HG02763 (cell line): Measurements from ENCODE around the gene PRTFDC1.
"Not testable (repeated sequence)": the region's sequence is repeated elsewhere in the genome, so short reads cannot be mapped to it uniquely, and the experiment has no call there.

Experiments used
- ATAC-seq: cut with Tn5 transposase; IDR thresholded peaks from one replicate; pipeline ENCODE4 v1.9.1; 2021; ENCODE audit warnings: mild to moderate bottlenecking, moderate library complexity; ENCODE audit not compliant: unreplicated experiment

The PRTFDC1 gene

DNA sequence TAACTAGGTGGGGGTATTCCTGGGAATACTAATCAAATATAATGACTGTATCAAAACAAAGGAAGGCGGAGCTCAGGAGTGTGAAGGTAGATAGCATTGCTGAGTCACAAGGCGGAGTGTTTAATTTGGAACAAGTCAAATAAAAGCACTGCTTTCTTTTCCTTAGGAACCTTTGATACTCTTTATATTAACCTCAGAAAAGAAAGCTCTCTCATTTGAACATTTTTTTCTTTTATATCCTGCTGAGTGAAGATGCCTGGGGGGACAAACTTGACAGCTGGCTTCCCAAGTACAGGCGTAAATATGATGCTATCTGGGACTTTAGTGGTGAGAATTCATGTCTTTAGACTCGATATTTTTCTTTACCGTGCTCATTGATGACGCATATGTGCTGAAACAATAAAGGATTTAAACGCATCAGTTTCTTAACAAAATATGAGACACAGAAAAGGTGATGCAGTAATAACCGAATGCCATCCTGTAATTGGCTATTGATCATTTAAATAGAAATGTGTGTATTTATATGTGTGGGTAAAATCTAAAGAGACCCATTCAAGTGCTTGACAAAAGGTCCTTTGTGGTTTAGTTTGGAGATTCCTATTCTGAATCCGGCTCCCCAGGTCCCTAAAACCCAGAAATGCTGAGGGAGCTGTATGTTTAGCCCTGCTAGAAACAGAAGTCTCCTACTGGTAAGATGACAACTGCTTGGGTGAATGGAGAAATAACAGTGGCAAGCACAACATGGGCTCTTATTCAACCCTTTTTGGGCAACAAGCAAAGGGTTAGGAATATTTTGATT is 102.7 kb downstream of the PRTFDC1 start:
- no peak for ATAC-seq

- ATAC-seq, result no peak
Observed at GRCh38 chr10:24849051-24849450, 103.4 kb downstream of the PRTFDC1 start.

GRCh38 chr10:24848195-24848594 is 104.2 kb downstream of the PRTFDC1 start:
- ATAC-seq, result no peak

DNA sequence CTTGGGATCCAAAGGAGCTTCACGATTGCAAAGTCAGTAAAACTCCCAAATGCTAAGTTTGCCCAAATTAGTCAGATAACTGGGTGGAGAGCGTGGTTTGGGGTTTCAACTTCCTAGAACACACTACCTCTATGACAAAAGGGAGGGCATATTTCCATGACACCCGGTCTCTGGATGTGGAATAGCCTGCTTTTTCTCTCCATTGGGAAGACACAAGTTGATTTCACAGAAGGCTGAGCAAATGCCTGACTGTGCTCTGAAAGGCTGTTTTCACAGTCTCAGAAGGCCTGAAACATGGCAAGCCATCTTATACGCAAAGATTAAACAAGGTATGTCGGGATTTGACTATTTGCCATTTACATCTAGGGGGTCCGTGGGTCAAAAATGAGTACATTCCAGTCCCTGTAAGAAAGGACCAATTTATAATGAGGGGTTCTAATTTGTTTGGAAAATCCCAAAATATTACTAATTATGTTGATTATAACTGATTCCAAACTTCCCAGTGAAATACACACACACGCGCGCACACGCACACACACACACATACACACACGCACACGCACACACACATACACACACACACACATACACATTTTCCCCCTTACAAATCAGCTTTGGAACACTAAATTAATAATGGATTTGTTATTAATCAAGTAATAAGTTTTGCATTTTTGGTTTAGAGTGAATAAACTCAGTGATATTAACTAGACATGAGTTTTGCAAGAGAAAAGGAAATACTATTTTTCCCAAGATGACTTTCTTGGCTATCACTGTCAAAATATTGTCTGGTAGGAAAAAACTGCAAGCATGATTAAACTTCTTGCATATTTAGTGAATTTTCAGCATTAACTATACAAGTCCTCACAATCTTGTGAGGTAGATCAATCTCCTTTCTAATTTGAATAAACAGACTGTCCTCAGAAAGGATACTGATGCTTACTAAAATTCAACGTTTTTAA is 105.0 kb downstream of the PRTFDC1 start:
- no peak for ATAC-seq

- no peak for ATAC-seq
Observed at GRCh38 chr10:24844742-24845141, 107.7 kb downstream of the PRTFDC1 start.

DNA sequence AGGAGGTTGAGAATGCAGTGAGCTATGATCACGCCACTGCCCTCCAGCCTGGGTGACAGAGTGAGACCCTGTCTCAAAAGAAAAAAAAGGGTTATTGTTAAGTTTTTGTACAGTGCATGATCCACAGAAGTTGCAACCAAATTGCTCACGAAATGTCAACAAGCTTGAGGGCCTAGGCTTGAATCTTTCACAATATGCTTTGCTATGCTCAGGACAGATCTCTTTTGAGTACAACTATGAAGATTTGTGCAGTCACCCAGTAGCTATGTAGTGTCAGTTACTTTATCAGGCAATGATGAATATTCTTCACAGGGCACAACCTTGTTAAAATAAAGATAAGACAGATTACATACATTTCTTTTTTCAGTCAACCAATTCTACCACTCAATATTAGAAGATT is 109.2 kb downstream of the PRTFDC1 start:
- ATAC-seq, result no peak

- ATAC-seq, result no peak
Observed at GRCh38 chr10:24842856-24843255, 109.5 kb downstream of the PRTFDC1 start.

DNA sequence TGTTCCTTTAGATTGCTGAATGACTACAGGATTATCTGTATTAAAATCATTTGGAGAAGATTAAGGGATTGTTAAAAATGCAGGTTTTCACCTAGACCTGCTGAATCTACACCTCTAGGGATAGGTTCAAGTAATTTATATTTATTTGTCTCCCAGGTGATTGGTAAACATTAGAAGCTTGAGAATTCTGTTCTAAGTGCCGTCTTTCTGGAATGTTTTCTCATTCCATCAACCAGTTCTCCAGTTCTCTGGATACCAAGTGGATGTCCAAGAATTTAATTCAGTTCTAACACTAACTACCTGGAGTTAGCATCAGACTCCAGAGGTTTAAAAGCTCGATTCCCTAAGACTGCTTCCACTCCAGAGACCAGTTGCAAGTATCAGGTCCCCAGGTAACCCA is 110.9 kb downstream of the PRTFDC1 start:
- no peak for ATAC-seq

DNA sequence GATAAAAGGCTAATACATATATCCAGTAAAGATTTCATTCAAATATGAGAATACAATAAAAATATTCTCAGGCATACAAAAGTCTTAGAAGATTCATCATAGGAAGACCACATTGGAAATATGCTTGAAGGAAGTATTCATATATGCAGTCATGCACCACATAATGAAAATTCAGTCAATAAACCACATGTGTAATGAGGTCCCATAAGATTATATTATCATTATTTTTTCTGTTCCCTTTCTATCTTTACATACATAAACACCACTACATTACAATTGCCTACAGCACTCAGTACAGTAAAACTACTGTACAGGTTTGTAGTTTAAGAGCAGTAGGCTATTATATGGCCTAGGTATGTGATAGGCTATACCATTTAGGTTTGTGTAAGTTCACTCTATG is 111.6 kb downstream of the PRTFDC1 start:
- no peak for ATAC-seq

GRCh38 chr10:24837781-24838180 is 114.6 kb downstream of the PRTFDC1 start:
- ATAC-seq, result not testable (repeated sequence)

- ATAC-seq, result no peak
Observed at GRCh38 chr10:24834869-24835268, 117.5 kb downstream of the PRTFDC1 start.

DNA sequence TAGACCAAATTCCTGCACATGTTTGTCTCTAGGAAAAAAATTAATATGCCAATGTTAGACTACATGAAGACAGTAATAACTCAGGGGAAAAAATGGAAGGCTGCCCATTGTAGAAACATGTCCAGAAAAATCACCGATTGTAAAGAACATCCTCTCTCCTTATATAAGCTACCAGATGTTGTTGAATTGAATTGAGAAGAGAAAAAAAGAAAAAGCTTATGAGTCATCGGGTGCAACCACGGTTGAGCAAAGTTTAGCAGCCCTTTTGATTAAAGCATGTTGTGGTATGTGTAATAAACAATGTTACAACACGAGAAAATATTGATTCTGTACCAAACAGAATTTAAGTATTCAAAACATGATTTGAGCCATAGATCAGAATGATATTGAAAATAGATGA is 126.4 kb downstream of the PRTFDC1 start:
- no peak for ATAC-seq

DNA sequence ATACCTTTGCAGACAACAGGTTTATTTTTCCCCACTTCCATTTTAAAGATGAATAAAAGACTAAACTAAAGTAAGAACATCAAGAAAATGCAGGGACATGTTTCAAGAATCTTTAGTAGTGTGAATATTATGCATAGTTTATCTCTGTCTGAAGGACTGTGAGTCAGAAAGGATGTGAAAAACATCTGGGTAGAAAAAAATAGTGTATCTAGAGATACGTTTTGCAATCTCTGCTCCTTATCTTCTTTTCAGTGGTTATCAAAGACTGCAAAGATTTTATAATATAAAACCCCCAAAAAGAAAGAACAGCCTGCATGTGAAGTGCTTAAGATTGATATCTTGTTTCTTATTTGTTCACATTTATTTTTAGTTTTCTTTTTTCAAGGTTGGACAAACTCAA is 126.9 kb downstream of the PRTFDC1 start:
- no peak for ATAC-seq

DNA sequence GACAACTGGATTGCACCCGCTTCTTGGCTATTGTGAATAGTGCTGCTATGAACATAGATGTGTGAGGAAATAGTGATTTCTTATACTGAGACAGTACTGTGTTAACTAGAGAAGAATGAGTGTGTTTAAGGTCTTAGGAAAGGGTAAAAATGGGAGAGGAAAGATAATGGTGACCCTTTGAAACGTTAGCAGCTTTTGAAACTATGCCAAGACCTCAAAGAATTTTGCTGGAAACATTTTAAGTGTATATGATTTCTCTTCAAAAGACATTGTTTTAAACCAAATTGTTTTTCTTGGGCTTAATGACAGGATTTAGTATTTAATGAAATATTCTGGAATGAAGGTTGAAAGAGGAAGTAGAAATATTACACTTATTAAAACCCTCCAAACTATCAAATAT is 127.9 kb downstream of the PRTFDC1 start:
- ATAC-seq, result no peak

GRCh38 chr10:24824124-24824523 is 128.3 kb downstream of the PRTFDC1 start:
- no peak for ATAC-seq

- peak; percentile 86 for ATAC-seq
Observed at GRCh38 chr10:24822590-24822989, 129.8 kb downstream of the PRTFDC1 start.

DNA sequence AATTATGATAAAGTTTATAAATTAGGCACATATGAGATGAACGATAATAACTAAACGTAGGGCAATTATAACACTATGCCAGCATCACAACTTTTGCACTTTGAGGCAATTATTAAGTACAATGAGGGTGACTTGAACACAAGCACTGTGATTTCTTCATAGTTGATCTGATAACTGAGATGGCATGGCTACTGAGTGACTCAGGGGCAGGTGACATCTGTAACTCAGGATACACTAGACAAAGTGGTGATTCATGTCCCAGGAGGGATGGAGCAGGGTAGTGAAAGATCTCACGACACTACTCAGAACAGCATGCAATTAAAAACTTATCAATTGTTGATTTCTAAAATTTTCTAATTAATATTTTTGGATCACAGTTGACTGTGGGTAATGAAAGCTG is 130.4 kb downstream of the PRTFDC1 start:
- ATAC-seq, result no peak

- ATAC-seq, result no peak
Observed at GRCh38 chr10:24816868-24817396, 135.5 kb downstream of the PRTFDC1 start.

DNA sequence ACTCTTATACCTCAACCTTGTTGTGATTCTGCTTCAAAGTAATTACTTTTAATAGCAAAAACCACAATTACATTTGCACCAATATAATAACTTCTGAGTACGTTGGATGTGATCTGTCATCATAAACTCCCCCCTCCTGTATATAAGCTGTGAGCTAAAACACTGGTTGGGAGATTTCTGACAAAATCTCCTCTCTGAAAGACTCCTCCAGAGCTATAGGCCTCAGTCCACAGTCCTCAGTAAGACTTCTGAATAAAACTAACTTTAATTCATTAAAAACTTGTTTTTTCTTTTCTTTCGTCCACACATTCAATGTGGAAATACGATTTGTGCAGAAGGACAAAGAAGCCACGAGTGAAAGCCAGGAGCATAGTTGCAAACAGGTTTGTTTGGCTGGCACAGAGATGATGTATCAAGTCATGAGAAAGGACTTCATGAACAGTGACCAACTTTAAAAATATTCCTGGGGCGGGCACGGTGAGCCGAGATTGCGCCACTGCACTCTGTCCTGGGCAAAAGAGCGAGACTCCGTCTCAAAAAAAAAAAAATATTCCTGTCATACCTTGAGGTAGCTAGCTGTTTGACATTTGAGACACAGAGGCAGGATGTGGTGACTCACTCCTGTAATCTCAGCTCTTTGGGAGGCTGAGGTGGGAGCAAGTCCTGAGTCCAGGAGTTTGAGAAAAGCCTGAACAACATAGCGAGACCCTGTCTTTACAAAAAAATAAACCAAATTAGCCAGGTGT is 137.7 kb downstream of the PRTFDC1 start:
- no peak for ATAC-seq

DNA sequence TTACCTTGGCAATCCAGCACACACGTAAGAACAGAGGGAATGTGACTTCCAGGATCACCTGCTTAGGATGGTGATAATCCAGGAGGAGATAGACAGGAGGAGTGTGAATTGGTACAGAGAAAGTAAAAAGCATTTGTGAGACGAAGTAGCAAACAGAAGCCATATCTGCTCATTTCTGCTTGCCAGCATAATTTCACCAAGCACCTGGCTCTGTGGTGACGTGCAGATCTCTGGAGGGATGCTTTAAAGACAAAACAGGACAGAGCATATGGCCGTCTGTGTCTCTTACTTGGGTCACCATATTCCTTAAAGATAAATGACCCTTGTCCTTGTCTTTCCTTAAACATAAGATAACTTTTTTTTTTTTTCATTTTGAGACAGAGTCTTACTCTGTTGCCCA is 138.6 kb downstream of the PRTFDC1 start:
- no peak for ATAC-seq

DNA sequence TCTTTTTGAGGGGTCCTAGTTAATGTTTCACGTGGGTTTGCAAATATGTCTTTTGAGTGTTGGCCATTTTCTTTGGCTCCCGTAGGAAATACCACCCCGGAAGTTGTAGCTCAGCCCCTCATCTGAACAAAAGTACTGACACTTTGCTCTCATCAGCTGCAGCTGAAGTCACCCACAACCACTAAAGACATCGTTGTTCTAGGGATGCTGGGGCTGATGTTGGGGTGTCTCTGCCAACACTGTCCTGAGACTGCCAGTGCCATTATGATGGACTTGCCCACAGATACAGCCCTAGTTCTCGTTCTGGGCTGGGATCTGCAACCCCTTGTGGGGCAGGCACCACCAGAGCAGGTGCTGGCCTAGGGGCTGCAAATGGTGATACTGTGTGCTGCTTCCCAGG is 146.1 kb downstream of the PRTFDC1 start:
- no peak for ATAC-seq
